A549 (cell line): ENCODE data around the gene MAF. TPM values are rescaled to one million over a fixed set of nuclear protein-coding genes. Genes with fewer than 3 reads are reported as not detected.

Experiments used
- ATAC-seq, 2 experiments: fragments of 200-7000 bp in 1 of 2; fragments of >200 bp in 1 of 2; cut with Nextera tagmentation in 1 of 2; cut with Tn5 transposase in 1 of 2; 3 replicates each; pipeline versions ENCODE4 v1.8.0 to v1.9.1; 2018 to 2020; ENCODE audit warnings: mild to moderate bottlenecking in 1 of 2, moderate library complexity in 1 of 2
- CTCF ChIA-PET: fragments of 300-600 bp; sonication (Branson Sonifier 250); formaldehyde crosslinking; extraction: SDS; loops from one replicate; lab custom pipeline; 2021; ENCODE audit warnings: antibody characterized with exemption, inconsistent platforms; lab: Yijun Ruan, JAX
- POLR2A ChIA-PET: fragments of 350-600 bp; formaldehyde crosslinking; extraction: SDS; loops from one replicate; lab custom pipeline; 2021; ENCODE audit warnings: antibody characterized with exemption, inconsistent platforms; lab: Yijun Ruan, JAX
- DNase-seq, 2 experiments: peaks; one replicate each; pipeline versions ENCODE4 v3.0.0 to v3.0.0-alpha.2; 2011 to 2016; ENCODE audit warnings: low read depth in 1 of 2, low spot score in 1 of 2
- FAIRE-seq: peaks from 2 replicates; lab custom pipeline; 2011; peaks lifted over from hg19 to GRCh38; lab: Jason Lieb, UNC
- H3K27ac ChIP-seq, 2 experiments: fragments of >200 bp; sonication (Bioruptor Twin); formaldehyde crosslinking; 3 replicates each; pipeline ENCODE4 v1.5.1; 2016 to 2017
- H3K4me1 ChIP-seq: fragments of >200 bp; sonication (Bioruptor Twin); formaldehyde crosslinking; 3 replicates; pipeline ENCODE4 v1.6.1; 2016
- H3K4me2 ChIP-seq: fragments of >200 bp; sonication (Bioruptor Twin); formaldehyde crosslinking; 3 replicates; pipeline ENCODE4 v1.6.1; 2016
- H3K4me3 ChIP-seq: fragments of >200 bp; sonication (Bioruptor Twin); formaldehyde crosslinking; 3 replicates; pipeline ENCODE4 v1.5.1; 2016
- H3K9me3 ChIP-seq: fragments of >200 bp; sonication (Bioruptor Twin); formaldehyde crosslinking; 3 replicates; pipeline ENCODE4 v1.6.1; 2016
- CEBPB ChIP-seq, 2 experiments: fragments of >200 bp in 1 of 2; sonication (Bioruptor Twin) in 1 of 2; formaldehyde crosslinking in 1 of 2; IDR thresholded peaks; 2 replicates each; pipeline ENCODE4 v1.6.1; 2012 to 2016
- E2F6 ChIP-seq: IDR thresholded peaks from 2 replicates; pipeline ENCODE4 v1.6.1; 2012; ENCODE audit warnings: low read depth, borderline replicate concordance
- EHF ChIP-seq: fragments of 250-450 bp; sonication (Bioruptor Pico); IDR thresholded peaks from 2 replicates; pipeline ENCODE4 v1.5.0; 2020; ENCODE audit warnings: mild to moderate bottlenecking
- ELK1 ChIP-seq: fragments of 150-350 bp; IDR thresholded peaks from 2 replicates; pipeline ENCODE4 v1.6.1; 2014; ENCODE audit warnings: low read depth, mild to moderate bottlenecking, low read length
- FOSB ChIP-seq: fragments of 250-450 bp; sonication (Bioruptor Pico); IDR thresholded peaks from 2 replicates; pipeline ENCODE4 v1.5.0; 2020; ENCODE audit warnings: mild to moderate bottlenecking, moderate library complexity
- HES2 ChIP-seq: fragments of >200 bp; sonication (Bioruptor Twin); formaldehyde crosslinking; IDR thresholded peaks from 2 replicates; pipeline ENCODE4 v1.6.1; 2016
- HOXA7 ChIP-seq: fragments of 250-450 bp; sonication (Bioruptor Pico); IDR thresholded peaks from 2 replicates; pipeline ENCODE4 v1.5.0; 2020; ENCODE audit warnings: mild to moderate bottlenecking, moderate library complexity
- JUN ChIP-seq, 2 experiments: fragments of >200 bp; sonication (Bioruptor Twin); formaldehyde crosslinking; IDR thresholded peaks; 2 replicates in 1 of 2; 3 replicates in 1 of 2; pipeline ENCODE4 v1.6.1; 2016 to 2017
- KDM1A ChIP-seq: fragments of 200-600 bp; sonication (generic); IDR thresholded peaks from 2 replicates; pipeline ENCODE4 v1.6.1; 2016; ENCODE audit warnings: low read depth, mild to moderate bottlenecking
- KDM5A ChIP-seq: fragments of 200-600 bp; sonication (generic); IDR thresholded peaks from 2 replicates; pipeline ENCODE4 v1.6.1; 2016; ENCODE audit warnings: antibody characterized with exemption, mild to moderate bottlenecking
- NPAS2 ChIP-seq: fragments of 250-450 bp; sonication (Bioruptor Pico); IDR thresholded peaks from 2 replicates; pipeline ENCODE4 v1.8.0; 2022; ENCODE audit warnings: mild to moderate bottlenecking, moderate library complexity, borderline replicate concordance
- PHF8 ChIP-seq: fragments of 200-600 bp; sonication (generic); IDR thresholded peaks from 2 replicates; pipeline ENCODE4 v1.6.1; 2016; ENCODE audit warnings: low read depth, mild to moderate bottlenecking, antibody characterized with exemption, moderate library complexity, borderline replicate concordance
- RFX5 ChIP-seq: fragments of 450-650 bp; IDR thresholded peaks from 2 replicates; pipeline ENCODE4 v1.7.1; 2014; ENCODE audit warnings: antibody characterized with exemption, mild to moderate bottlenecking, moderate library complexity
- TFCP2L1 ChIP-seq: fragments of 250-450 bp; sonication (Bioruptor Pico); IDR thresholded peaks from 2 replicates; pipeline ENCODE4 v1.5.0; 2021; ENCODE audit warnings: mild to moderate bottlenecking
- ZC3H11A ChIP-seq: fragments of 450-650 bp; IDR thresholded peaks from 2 replicates; pipeline ENCODE4 v1.6.1; 2014; ENCODE audit warnings: antibody characterized with exemption, mild to moderate bottlenecking
- ZNF302 ChIP-seq: fragments of 250-450 bp; sonication (Bioruptor Pico); IDR thresholded peaks from 2 replicates; pipeline ENCODE4 v1.9.0; 2021; ENCODE audit warnings: inconsistent platforms, mild to moderate bottlenecking, moderate library complexity
- WGBS: methylation state at CpG from one replicate; pipeline ENCODE4 v1.1.6; 2017; ENCODE audit errors: missing lambda C conversion rate; 5-methylcytosine and 5-hydroxymethylcytosine counted together
- polyA plus RNA-seq, 4 experiments: library from polyadenylated mRNA; depleted of rRNA in 3 of 4; stranded (reverse); fragments of >200 nt; fragmentation: RNase III in 1 of 4; extraction: RNeasy Plus Mini Kit Qiagen cat#74134 plus additional on column Dnase treatment in 1 of 4; gene quantifications; 2 replicates in 3 of 4; 3 replicates in 1 of 4; pipeline ENCODE4 v1.2.3, GENCODE V29; 2011 to 2017
- TF ChIP-seq, protein P1 (sequence below): fragments of >200 bp; sonication (Bioruptor Twin); formaldehyde crosslinking; IDR thresholded peaks from 3 replicates; pipeline ENCODE4 v1.5.1; 2016

MAF gene
- polyA plus RNA-seq, 2 of the 4 experiments (the other 2 are of a cell fraction): 0.14 to 0.37 TPM

- DNase-seq (no peak), ATAC-seq (no peak), FAIRE-seq (no peak)
- no peak overlapping the region for H3K4me2 ChIP-seq
- WGBS: 27% methylated on average over 5 of the region's 5 CpGs
- H3K4me3 ChIP-seq: no peak overlapping the region
- CTCF ChIA-PET: interaction anchor here (0.6 to 1.0 kb wide), 2 partner anchors 7 to 532 kb away, joined by 3 read pairs; no protein-coding TSS in a partner anchor
- POLR2A ChIA-PET: no interaction called here
- H3K27ac ChIP-seq: no peak overlapping the region
- no peaks in the 10 kb centered on the region for H3K9me3 ChIP-seq
- H3K4me1 ChIP-seq: no peaks in the 10 kb centered on the region
- TF ChIP-seq TFCP2L1 (CRISPR knock-in tag) (no peak), ZNF302 (CRISPR knock-in tag) (no peak), KDM5A (no peak), HES2 (no peak)
- TF ChIP-seq, protein P1, sequence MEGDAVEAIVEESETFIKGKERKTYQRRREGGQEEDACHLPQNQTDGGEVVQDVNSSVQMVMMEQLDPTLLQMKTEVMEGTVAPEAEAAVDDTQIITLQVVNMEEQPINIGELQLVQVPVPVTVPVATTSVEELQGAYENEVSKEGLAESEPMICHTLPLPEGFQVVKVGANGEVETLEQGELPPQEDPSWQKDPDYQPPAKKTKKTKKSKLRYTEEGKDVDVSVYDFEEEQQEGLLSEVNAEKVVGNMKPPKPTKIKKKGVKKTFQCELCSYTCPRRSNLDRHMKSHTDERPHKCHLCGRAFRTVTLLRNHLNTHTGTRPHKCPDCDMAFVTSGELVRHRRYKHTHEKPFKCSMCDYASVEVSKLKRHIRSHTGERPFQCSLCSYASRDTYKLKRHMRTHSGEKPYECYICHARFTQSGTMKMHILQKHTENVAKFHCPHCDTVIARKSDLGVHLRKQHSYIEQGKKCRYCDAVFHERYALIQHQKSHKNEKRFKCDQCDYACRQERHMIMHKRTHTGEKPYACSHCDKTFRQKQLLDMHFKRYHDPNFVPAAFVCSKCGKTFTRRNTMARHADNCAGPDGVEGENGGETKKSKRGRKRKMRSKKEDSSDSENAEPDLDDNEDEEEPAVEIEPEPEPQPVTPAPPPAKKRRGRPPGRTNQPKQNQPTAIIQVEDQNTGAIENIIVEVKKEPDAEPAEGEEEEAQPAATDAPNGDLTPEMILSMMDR: no peak
Observed at GRCh38 chr16:79562166-79562823, 38.2 kb downstream of the MAF start.

DNA sequence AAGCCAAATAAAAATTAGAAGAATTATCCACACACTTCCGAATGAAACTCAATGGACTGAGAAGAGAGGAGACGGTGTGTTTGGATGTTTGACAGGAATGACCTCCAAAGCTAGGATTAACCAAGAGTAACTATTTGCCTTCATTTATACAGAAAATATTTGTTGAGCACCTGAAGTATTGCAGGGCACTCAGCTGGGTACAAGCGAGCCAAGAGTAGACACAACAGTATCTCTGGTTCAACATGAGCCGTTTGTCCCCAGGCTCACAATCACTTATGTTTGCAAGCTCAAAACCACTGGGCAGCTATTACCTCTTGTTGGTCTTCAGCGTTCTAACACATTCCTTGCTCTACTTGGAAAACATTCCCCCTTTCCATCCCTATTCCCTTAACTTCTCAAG lies 38.8 kb downstream of the MAF start:
- TF ChIP-seq, protein P1: no peak
- no peak for TF ChIP-seq HOXA7 (CRISPR knock-in tag)
- no peak for TF ChIP-seq KDM5A
- TF ChIP-seq JUN (IDR thresholded peaks at IDR 0.05): no peak
- TF ChIP-seq PHF8: no peak
- no peak for TF ChIP-seq FOSB (CRISPR knock-in tag)
- no peak for TF ChIP-seq RFX5
- no peak for TF ChIP-seq EHF
- TF ChIP-seq NPAS2: no peak
- TF ChIP-seq E2F6: no peak
- no peak for TF ChIP-seq ELK1
- TF ChIP-seq KDM1A: no peak
- TF ChIP-seq ZC3H11A: no peak
- no peak for TF ChIP-seq CEBPB (IDR thresholded peaks at IDR 0.05)
- ATAC-seq (no peak), FAIRE-seq (no peak), DNase-seq (no peak)
- no peaks in the 10 kb centered on the region for H3K4me1 ChIP-seq
- CTCF ChIA-PET: interaction anchor here (0.6 to 1.0 kb wide), 2 partner anchors 8 to 532 kb away, joined by 3 read pairs; no protein-coding TSS in a partner anchor
- no peak overlapping the region for H3K27ac ChIP-seq
- 35% methylated on average over 5 of the region's 5 CpGs for WGBS
- H3K4me3 ChIP-seq: no peak overlapping the region
- no peak overlapping the region for H3K4me2 ChIP-seq
- H3K9me3 ChIP-seq: no peaks in the 10 kb centered on the region
- POLR2A ChIA-PET: no interaction called here
